Measurements from ENCODE around the gene TTLL1.

GRCh38 chr22:43096420-43096819 is 7.2 kb upstream of the TTLL1 start:
- no peak for TF ChIP-seq POLR2A (IDR thresholded peaks at IDR 0.05)
- TF ChIP-seq EP300 (IDR thresholded peaks at IDR 0.05) = no peak
- no peak for TF ChIP-seq CTCF (IDR thresholded peaks at IDR 0.05)
